NCI-H345 treated with DMSO at 0.1 percent for 48 hours (cell line): Measurements from ENCODE around the gene PRDX2.

ENCODE experiments used
- DNase-seq: peaks from one replicate; lab custom pipeline; 2025; ENCODE audit not compliant: unreplicated experiment; lab: John Stamatoyannopoulos, UW

PRDX2 gene

DNA sequence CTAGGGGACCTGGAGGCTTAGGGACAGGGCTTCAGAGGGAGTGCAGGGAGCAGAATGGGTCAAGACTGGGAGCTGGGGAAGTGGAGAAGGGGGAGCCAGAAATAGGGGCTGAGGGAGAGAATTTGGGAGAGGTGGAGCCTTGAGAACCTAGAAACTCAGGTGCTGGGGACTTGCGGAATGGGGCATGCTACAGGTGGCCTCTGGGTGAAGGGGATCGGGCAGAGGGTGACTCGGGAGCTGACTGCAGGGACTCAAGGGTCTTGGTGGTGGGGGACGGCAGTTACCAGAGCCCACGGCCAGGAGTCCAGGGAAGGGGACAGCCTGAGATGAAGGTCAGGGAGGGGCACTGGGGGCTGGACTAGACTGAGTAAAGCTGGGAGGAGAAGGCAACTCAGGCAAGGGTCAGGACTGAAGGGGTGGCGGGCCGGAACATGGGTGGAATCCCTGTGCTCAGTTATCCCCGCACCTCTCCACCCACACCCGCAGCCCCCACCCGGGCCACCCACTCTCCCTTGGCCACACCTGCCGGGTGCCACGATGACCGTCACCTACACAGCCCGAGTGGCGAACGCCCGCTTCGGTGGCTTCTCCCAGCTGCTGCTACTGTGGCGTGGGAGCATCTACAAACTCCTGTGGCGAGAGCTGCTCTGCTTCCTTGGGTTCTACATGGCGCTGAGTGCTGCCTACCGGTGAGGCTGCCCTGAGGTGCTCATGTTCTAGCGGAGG lies 49.4 kb downstream of the PRDX2 start:
- no peak for DNase-seq

- DNase-seq: no peak
These were observed 50.0 kb downstream of the PRDX2 start, which contains the start of gene BEST2 for GRCh38 chr19:12751635-12752034. TSS of gene BEST2 (plus strand) at chr19:12751791. CDS start at chr19:12752593, 802 bp downstream.

DNA sequence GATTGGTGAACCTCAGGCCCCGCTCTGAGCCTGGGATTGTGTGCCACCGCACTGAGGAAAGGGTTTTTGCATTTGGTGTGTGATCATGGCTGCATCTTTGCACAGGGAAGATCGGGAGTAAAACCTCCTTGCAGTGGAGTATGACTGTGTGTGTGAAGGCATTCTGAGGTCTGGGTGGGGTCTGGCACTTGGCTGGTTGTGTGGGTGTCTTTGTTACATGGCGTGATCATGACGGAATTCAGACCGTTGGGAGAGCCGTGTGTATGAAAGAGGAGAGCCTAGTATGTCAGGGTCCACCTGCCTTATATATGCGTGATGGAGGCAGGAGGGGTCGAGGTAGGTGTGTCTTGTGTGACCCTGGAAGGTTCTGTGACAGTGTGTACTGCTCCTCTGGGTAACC lies 50.7 kb downstream of the PRDX2 start:
- DNase-seq: no peak

DNA sequence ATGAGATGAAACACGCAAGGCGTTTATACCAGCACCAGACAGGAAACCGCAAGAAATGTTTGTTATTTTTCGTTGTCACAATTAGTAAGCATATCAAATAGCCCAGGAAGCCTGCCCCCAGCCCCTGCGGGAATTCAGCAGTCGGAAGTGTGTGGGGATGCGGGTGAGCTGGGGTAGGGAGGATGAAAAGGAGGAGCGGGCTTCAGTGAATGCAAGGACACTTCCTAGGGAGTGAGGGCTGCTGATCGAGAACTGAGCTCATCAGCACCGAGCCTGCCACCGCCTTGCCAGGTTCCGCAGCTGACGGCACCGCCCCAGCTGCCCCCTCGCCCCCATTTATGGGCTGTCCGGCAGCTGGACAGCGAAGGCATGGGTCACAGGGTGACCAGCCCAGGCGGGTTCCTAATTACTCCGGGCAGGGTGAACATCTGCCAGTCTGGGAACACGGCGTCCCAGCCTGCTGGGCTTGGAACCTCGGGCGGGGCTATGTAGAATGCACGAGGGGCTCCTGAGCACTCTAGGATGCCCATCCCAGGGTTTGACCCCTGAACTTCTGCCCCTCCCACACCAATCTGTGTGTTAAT lies 51.6 kb downstream of the PRDX2 start:
- DNase-seq: peak; percentile 67

DNA sequence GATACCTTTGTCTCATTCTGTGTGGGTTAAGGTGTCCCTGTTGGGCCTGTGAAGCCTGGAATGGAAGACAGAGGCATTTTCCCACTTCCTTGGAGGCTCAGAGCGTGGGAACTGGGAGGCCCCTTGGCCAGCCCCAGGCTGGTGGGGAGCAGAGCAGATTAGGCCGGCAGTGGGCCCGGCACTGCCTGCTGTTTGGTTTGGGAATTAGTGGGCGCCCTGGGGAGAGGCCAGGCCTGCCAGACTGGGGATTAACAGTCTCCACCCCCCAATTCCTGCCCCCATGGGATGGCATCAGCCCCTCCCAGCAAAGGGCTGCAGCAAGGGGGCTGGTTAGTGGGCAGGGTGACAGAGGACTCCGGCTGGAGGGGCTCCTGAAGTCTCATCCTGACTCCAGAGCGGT lies 53.1 kb downstream of the PRDX2 start:
- no peak for DNase-seq
